Activated T-cell treated with anti-CD3 and anti-CD28 coated beads for 1 hour (primary cell): Measurements from ENCODE around the gene POLR2E.

Experiments
- DNase-seq: peaks from one replicate; pipeline ENCODE4 v3.0.0-alpha.2; 2020; ENCODE audit warnings: low read depth

POLR2E gene

GRCh38 chr19:1047696-1048147 is 47.5 kb downstream of the POLR2E start:
- DNase-seq: no peak

DNA sequence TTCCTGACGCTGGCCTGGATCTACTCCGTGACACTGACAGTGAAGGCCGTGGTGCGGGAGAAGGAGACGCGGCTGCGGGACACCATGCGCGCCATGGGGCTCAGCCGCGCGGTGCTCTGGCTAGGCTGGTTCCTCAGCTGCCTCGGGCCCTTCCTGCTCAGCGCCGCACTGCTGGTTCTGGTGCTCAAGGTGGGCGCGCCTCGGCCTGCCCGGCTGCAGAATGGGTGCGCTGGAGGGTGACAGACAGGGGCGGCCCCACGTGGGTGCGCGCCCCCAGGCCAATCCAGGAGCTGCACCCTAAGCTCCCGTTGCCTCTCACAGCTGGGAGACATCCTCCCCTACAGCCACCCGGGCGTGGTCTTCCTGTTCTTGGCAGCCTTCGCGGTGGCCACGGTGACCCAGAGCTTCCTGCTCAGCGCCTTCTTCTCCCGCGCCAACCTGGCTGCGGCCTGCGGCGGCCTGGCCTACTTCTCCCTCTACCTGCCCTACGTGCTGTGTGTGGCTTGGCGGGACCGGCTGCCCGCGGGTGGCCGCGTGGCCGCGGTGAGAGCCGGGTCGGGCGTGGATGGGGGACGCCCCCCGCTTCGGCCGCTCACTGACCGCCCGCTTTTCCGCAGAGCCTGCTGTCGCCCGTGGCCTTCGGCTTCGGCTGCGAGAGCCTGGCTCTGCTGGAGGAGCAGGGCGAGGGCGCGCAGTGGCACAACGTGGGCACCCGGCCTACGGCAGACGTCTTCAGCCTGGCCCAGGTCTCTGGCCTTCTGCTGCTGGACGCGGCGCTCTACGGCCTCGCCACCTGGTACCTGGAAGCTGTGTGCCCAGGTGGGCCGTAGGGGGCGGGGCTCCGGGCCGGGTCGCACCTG is 48.1 kb downstream of the POLR2E start:
- DNase-seq: no peak

GRCh38 chr19:1046117-1046626 is 49.0 kb downstream of the POLR2E start:
- DNase-seq: no peak

DNA sequence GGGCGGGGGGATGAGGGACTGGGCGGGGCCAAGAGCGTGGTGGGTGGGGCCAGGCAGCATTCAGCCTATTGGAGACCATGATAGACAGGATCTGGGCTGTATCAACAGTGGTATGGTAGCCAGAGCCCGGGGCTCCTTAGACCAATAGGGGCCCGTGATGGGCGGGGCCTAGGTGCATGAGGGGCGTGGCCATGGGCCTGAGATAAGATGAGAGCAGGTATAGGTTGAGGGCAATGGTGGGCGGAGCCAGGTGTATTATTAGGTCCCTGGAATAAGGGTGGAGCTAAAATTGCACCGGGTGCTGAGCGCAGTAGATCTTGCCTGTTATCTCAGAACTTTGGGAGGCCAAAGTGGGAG is 50.0 kb downstream of the POLR2E start:
- no peak for DNase-seq

DNA sequence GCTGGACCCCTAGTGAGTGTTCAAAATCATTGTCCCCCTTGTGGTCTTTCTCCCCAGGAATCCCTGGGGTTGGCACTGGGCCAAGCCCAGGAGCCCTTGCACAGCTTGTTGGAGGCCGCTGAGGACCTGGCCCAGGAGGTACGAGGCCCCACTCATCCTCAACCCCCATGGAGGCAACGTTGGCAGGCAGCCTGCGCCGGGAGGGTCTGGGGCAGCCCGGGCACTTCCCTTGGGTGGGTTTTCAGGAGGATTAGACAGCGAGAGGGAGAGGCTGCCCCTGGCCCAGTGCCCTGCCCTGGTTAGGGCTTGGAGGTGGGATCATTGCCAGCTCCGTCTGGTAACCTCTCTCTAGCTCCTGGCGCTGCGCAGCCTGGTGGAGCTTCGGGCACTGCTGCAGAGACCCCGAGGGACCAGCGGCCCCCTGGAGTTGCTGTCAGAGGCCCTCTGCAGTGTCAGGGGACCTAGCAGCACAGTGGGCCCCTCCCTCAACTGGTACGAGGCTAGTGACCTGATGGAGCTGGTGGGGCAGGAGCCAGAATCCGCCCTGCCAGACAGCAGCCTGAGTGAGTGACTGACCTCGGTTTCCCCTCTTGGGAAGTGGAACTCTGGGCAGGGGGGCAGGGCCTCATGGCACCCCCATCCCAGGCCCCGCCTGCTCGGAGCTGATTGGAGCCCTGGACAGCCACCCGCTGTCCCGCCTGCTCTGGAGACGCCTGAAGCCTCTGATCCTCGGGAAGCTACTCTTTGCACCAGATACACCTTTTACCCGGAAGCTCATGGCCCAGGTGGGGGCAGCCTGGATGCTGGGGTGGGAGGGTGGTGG is 52.3 kb downstream of the POLR2E start:
- DNase-seq: no peak

DNA sequence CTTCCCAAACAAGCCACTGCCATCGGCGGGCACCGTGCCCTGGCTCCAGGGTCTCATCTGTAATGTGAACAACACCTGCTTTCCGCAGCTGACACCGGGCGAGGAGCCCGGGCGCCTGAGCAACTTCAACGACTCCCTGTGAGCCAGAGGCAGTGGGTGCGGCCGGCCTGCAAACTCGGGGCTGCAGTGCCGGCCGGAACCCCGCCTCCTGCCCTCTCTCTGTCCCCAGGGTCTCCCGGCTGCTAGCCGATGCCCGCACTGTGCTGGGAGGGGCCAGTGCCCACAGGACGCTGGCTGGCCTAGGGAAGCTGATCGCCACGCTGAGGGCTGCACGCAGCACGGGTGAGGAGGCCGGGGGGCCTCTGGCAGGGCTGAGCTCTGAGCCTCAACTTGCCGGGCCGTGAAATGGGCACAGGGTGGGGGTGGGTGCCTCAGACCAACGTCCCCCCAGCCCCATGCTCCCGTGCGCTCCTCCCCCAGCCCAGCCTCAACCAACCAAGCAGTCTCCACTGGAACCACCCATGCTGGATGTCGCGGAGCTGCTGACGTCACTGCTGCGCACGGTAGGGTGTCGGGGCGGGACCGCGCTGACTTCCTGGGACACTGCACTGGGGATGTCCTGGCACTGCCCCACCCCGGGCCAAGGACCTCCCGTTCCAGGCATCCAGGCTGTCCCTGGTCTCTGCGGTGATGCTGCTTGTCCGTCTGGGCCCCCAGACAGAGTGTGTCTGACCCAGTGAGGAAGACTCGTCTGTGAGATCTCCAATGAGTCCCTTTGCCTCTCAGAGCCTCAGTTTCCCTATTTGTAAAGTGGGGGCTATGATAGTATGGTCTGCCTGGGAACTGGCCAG is 53.1 kb downstream of the POLR2E start:
- no peak for DNase-seq

DNA sequence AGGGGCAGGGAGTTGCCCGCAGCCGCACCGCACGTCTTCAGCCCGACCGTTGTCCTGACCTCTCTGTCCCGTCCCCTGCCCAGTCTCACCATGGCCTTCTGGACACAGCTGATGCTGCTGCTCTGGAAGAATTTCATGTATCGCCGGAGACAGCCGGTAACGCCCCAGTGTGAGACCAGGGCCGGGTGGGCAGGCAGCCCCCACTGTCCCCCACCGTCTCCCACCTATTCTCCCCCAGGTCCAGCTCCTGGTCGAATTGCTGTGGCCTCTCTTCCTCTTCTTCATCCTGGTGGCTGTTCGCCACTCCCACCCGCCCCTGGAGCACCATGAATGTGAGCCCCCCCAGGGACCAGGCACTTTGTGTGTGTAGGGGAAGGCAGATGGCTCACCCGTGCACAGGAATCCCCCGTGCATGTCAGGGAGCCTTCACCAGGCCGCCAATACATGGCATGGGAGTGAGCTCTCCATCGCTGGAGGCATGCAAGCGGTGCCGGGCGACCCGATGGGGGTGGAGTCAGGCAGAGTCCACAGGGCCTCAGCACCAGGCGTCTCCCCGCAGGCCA is 53.8 kb downstream of the POLR2E start:
- no peak for DNase-seq

DNA sequence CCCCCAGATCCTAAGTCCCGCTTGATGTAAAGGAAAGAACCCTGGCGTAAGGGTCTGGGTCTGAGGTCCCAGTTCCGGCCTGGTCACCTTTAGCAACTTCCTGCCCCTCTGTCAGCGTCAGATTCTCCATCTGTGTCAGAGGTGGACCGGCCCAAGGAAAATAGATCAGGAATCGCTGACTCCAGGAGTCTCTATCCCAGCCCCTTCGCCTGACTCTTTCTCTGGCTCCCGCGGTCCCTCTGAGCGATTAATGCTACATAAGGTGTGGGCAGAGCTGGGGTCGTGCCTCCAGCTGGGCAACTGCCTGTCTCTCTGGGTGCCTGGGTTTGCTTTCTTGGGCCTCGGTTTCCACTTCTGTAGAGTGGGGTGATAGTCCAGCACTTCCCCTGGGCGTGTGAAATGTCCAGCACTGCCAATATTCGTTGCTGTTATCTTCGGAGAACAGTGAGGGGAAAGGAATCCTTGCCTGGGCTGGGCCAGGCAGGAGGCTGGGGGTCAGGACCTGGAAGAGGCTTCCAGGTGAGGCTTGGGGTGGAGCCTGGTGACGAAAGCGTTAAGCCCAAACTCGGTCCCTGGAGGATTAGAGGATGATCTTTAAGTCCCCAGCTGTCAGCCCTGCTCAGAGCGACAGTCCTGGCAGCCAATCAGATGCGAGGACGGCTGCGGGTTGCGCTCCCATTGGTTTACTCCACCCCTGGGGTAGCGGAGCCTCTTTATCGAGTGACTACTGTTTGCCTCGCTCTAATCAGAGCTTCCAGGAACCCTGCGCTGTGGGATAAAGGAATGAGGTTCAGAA is 54.5 kb downstream of the POLR2E start:
- DNase-seq: peak; percentile 82

DNA sequence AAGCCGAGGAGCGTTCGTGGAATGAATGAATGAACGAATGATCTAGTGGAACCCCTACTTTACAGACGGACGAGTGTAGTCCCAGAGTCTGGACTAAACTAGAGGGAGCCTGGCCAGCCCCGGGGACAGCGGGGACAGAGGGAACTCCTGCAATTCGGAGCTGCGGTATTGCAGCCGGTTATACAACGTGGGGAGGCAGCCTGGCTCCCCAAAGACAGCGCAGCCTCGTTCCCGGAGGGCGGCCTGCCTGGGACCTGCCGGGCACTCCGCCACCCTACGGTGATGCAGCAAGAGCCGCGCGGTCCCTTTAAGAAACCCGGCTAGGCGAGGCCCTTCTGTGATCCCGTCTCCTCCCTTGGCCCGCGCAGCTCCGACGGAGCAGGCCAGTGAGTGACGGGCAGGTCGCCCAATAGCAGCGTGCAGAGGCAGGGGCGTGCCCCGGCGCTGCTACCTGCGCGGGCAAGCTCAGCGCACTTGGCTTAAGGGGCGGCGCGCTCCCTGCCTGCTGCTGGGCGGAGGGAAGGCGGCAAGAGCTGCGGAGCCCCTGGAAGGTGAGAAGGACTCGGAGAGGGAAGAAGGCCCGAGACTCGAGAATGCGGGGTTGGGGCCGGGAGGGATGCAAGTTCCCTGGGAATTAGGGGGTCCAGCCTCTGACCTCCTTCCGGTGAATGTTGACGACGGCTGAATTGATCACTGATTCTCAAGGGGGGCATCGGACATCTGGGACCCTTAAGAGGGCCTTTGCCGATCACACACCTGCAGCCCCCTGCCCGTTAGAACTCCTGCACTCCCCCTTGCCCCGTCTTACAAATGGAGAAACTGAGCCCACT is 55.3 kb downstream of the POLR2E start, which contains the start of gene ABCA7:
ABCA7 (plus strand) TSS at position 462 of the 830 bp plus-strand sequence. CDS start 1,255 bp downstream, outside the sequence.
- peak; percentile 99 for DNase-seq

DNA sequence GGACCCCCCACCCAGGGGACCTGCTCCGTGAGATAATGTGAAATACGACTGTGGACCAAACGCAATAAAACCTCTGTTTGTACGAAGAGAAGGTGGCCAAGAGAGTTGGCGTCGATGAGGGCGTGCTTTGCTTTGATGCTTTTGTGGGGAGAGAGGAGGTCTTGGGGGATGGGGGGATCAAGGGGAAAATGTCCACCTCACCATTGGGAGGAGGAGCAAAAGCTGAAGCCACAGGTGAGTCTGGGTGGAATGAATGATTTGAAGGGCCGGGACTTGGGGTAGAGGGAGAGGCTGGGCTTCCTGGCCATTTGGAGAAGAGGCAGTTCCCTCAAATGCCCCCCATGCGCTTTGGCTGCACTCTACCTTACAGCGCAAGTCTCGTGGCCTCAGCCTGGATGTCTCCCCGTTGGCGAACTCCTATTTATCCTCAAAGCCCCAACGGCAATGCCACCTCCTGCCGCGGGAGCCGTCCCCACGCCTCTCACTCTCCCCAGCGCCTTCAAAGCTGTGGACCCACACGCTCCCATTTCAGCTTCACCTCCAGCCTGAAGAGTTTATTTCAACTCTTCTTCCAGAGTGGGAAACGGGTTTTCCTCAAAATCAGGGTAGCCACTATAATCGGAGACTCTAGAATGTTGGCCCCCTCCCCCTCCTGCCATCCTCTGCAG is 56.1 kb downstream of the POLR2E start:
- DNase-seq: no peak

DNA sequence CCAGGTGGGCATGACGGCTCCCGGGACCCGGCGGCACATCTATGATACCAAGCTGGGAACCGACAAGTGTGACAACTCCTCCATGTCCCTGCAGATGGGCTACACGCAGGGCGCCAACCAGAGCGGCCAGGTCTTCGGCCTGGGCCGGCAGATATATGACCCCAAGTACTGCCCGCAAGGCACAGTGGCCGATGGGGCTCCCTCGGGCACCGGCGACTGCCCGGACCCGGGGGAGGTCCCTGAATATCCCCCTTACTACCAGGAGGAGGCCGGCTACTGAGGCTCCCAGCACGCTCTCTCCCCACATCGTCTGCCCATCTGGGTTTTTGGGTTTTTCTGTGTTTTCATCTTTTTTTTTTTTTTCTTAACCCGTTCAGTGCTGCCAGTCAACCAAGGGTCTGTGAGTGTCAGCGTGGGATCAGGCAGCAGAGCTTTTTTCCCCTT is 57.5 kb downstream of the POLR2E start:
- no peak for DNase-seq
